Right renal cortex interstitium (tissue), 3 donors: ENCODE measurements around the gene SLK. TPM values are rescaled to one million over a fixed set of nuclear protein-coding genes. Genes with fewer than 3 reads are reported as not detected.

Experiments
- DNase-seq, 3 donors: peaks; one replicate each; pipeline ENCODE4 v3.0.0-alpha.2; 2013; ENCODE audit warnings: low read depth in 3 of 3, low spot score in 2 of 3
- polyA plus RNA-seq, 3 donors: library from polyadenylated mRNA; unstranded; fragments of 120-200 nt; gene quantifications; one replicate each; pipeline ENCODE4 v1.2.1, GENCODE V29; 2013; ENCODE audit not compliant: insufficient read length in 3 of 3

The SLK gene
- polyA plus RNA-seq, 3 donors, result 62.8 to 78.7 (median 71.0) TPM

GRCh38 chr10:104045151-104046089 is 78.5 kb downstream of the SLK start:
- DNase-seq, result peak in 2 of 3 donors; percentile 14 to 49

- no peak for DNase-seq
Measured at GRCh38 chr10:104046651-104047050, 79.7 kb downstream of the SLK start.

- DNase-seq, result no peak
Measured at GRCh38 chr10:104049504-104050250, 82.7 kb downstream of the SLK start.

- DNase-seq, result no peak
Measured at GRCh38 chr10:104052431-104052830, 85.5 kb downstream of the SLK start.

- no peak for DNase-seq
Measured at GRCh38 chr10:104053201-104053600, 86.3 kb downstream of the SLK start.

- DNase-seq, result no peak
Measured at GRCh38 chr10:104054430-104054829, 87.5 kb downstream of the SLK start.

GRCh38 chr10:104056619-104057273 is 89.8 kb downstream of the SLK start:
- no peak for DNase-seq

GRCh38 chr10:104057717-104058116 is 90.8 kb downstream of the SLK start:
- no peak for DNase-seq

GRCh38 chr10:104059364-104059763 is 92.4 kb downstream of the SLK start:
- DNase-seq, result no peak

GRCh38 chr10:104061196-104061595 is 94.3 kb downstream of the SLK start:
- DNase-seq, result no peak

GRCh38 chr10:104065748-104066147 is 98.8 kb downstream of the SLK start:
- DNase-seq, result no peak

- no peak for DNase-seq
Measured at GRCh38 chr10:104066945-104067344, 100.0 kb downstream of the SLK start.

- DNase-seq, result no peak
Measured at GRCh38 chr10:104067525-104067924, 100.6 kb downstream of the SLK start.

- DNase-seq, result no peak
Measured at GRCh38 chr10:104069613-104070012, 102.7 kb downstream of the SLK start.

- DNase-seq, result no peak
Measured at GRCh38 chr10:104072786-104073185, 105.8 kb downstream of the SLK start.

GRCh38 chr10:104074505-104074904 is 107.6 kb downstream of the SLK start:
- DNase-seq, result no peak

GRCh38 chr10:104076743-104077160 is 109.8 kb downstream of the SLK start:
- peak; percentile 25 to 54 (median 52) for DNase-seq

GRCh38 chr10:104077247-104077646 is 110.3 kb downstream of the SLK start:
- no peak for DNase-seq

- DNase-seq, result no peak
Measured at GRCh38 chr10:104077663-104078151, 110.8 kb downstream of the SLK start.
